Measurements from ENCODE around the gene OXER1.

OXER1 gene

GRCh38 chr2:42752314-42752713 lies 11.6 kb downstream of the OXER1 start:
- TF ChIP-seq, protein P1, sequence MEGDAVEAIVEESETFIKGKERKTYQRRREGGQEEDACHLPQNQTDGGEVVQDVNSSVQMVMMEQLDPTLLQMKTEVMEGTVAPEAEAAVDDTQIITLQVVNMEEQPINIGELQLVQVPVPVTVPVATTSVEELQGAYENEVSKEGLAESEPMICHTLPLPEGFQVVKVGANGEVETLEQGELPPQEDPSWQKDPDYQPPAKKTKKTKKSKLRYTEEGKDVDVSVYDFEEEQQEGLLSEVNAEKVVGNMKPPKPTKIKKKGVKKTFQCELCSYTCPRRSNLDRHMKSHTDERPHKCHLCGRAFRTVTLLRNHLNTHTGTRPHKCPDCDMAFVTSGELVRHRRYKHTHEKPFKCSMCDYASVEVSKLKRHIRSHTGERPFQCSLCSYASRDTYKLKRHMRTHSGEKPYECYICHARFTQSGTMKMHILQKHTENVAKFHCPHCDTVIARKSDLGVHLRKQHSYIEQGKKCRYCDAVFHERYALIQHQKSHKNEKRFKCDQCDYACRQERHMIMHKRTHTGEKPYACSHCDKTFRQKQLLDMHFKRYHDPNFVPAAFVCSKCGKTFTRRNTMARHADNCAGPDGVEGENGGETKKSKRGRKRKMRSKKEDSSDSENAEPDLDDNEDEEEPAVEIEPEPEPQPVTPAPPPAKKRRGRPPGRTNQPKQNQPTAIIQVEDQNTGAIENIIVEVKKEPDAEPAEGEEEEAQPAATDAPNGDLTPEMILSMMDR (IDR thresholded peaks at IDR 0.05; ENCODE audit: insufficient read depth, low read depth, low read length, missing control alignments), result no peak
- DNase-seq (ENCODE audit: low read depth), result peak; percentile 32

GRCh38 chr2:42748840-42749239 lies 15.1 kb downstream of the OXER1 start:
- no peak for DNase-seq (ENCODE audit: low read depth)
- no peak overlapping the region for H3K4me3 ChIP-seq (ENCODE audit: low read length)
- TF ChIP-seq, protein P1 (IDR thresholded peaks at IDR 0.05; ENCODE audit: insufficient read depth, low read depth, low read length, missing control alignments), result no peak

More at GRCh38 chr2:42752314-42752713, 11.6 kb downstream of the OXER1 start:
- no peak overlapping the region for H3K4me3 ChIP-seq (ENCODE audit: low read length)

- H3K4me3 ChIP-seq (ENCODE audit: low read length), result no peak overlapping the region
- DNase-seq (ENCODE audit: low read depth), result no peak
- TF ChIP-seq, protein P1 (IDR thresholded peaks at IDR 0.05; ENCODE audit: insufficient read depth, low read depth, low read length, missing control alignments), result no peak
Measured at GRCh38 chr2:42747422-42747821, 16.5 kb downstream of the OXER1 start.

- TF ChIP-seq, protein P1 (IDR thresholded peaks at IDR 0.05; ENCODE audit: insufficient read depth, low read depth, low read length, missing control alignments), result no peak
- DNase-seq (ENCODE audit: low read depth), result no peak
- H3K4me3 ChIP-seq (ENCODE audit: low read length), result no peak overlapping the region
Measured at GRCh38 chr2:42744545-42745082, 19.3 kb downstream of the OXER1 start.

- TF ChIP-seq, protein P1 (IDR thresholded peaks at IDR 0.05; ENCODE audit: insufficient read depth, low read depth, low read length, missing control alignments), result no peak
- no peak for DNase-seq (ENCODE audit: low read depth)
Measured at GRCh38 chr2:42743659-42743990, 20.3 kb downstream of the OXER1 start.

DNA sequence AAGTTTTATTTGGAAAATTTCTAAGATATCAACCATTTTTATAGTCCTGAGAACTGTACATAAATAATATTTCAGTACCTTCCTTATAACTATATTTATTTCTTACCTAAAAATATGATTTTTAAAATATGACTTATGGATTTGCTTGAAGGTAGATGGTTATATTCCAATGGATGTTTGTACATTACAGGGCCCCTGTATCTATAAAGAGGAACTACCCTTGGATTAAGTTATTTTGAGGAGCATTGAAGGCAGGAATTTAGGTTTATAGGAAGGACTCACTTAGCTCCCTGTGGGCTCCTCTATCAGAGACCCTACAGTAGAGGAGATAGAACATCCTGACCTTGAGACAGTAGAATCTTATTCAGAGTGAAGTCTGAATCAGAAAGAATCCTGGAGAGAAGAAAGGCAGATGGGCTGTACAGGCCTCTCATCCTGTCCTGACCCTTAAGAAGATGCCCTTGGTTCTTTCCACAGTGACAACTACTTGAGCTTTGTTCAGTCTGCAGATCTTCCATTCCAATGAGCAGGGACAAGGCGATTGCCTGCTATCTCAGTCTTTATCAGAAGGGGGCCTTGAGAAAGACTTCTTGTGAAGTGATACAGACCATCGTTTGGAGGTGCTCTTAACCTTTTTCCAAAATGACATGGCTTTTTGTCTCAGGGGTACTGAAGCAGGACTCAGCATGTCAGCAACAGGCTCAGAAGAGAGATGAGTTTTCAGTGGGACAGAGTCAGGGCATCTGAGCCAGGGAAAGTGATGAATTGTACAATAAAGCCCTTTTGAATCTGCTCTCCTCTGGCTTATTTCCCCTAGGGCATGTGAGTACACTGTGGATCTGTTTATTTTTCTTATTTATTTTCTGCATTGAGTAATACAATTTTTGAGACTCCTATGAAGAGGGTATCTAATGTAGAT lies 20.9 kb downstream of the OXER1 start:
- no peak for DNase-seq (ENCODE audit: low read depth)
- TF ChIP-seq, protein P1 (IDR thresholded peaks at IDR 0.05; ENCODE audit: insufficient read depth, low read depth, low read length, missing control alignments), result no peak

More at GRCh38 chr2:42743659-42743990, 20.3 kb downstream of the OXER1 start:
- H3K4me3 ChIP-seq (ENCODE audit: low read length), result no peak overlapping the region

More for the DNA sequence above, 20.9 kb downstream of the OXER1 start:
- no peak overlapping the region for H3K4me3 ChIP-seq (ENCODE audit: low read length)

Data from epithelial cell of esophagus (primary cell).